ENCODE data around the gene GABRD.
"Not testable (repeated sequence)": the region's sequence is repeated elsewhere in the genome, so short reads cannot be mapped to it uniquely, and the experiment has no call there.

Gene GABRD

DNA sequence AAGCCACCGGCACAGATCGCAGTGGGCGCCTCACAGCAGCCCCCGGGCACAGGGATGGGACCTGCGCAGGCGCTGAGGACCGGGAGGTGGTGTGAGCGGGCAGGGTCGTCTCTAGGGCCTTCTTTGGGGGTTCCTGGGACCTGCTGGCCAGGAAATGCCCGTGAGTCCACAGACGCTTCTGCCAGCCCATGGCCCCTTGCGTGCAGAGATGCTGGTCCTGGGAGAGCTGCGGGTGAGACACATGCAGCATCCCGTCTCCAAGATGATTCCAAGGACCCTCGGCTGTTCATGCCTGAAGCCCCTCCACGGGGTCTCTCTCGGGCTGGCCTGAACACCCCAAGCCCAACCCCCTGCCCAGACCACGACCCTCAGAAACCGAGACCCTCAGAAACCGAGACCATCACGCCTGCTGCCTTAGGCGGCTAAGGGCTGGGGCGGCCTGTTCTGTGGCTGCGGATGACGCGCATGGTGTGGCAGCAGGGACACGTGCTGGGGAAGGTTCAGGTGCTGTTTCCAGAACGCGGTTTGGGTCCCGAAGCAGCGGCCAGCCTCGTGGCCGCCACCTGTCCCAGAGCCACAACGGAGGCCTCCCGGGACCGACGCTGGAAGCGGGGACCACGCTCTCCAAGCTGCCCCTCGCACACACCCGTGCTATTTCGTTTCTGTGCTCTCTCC, 38.5 kb upstream of the GABRD start:
- no peak overlapping the region for H3K4me2 ChIP-seq (ENCODE audit: insufficient read depth, low read length)
- H3K27ac ChIP-seq (ENCODE audit: low read length), result no peak overlapping the region
- no peak overlapping the region for H2AFZ ChIP-seq (ENCODE audit: low read depth, low read length)
- ATAC-seq (ENCODE audit: insufficient read depth, low read depth) (no peak), DNase-seq (no peak)
- H3K79me2 ChIP-seq (ENCODE audit: insufficient read depth, low read length), result no peaks in the 10 kb centered on the region
- peaks cover 14% of the 10 kb centered on the region for H3K9me3 ChIP-seq (ENCODE audit: insufficient read depth, low read length, severe bottlenecking)
- no peaks in the 10 kb centered on the region for H4K20me1 ChIP-seq (ENCODE audit: insufficient read depth, low read length)
- H3K27me3 ChIP-seq (ENCODE audit: insufficient read depth, low read length, poor library complexity), result no peaks in the 10 kb centered on the region
- no peaks in the 10 kb centered on the region for H3K36me3 ChIP-seq (ENCODE audit: insufficient read depth, low read length)
- no peak overlapping the region for H3K9ac ChIP-seq (ENCODE audit: low read depth, low read length)
- TF ChIP-seq, protein P1, sequence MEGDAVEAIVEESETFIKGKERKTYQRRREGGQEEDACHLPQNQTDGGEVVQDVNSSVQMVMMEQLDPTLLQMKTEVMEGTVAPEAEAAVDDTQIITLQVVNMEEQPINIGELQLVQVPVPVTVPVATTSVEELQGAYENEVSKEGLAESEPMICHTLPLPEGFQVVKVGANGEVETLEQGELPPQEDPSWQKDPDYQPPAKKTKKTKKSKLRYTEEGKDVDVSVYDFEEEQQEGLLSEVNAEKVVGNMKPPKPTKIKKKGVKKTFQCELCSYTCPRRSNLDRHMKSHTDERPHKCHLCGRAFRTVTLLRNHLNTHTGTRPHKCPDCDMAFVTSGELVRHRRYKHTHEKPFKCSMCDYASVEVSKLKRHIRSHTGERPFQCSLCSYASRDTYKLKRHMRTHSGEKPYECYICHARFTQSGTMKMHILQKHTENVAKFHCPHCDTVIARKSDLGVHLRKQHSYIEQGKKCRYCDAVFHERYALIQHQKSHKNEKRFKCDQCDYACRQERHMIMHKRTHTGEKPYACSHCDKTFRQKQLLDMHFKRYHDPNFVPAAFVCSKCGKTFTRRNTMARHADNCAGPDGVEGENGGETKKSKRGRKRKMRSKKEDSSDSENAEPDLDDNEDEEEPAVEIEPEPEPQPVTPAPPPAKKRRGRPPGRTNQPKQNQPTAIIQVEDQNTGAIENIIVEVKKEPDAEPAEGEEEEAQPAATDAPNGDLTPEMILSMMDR (IDR thresholded peaks at IDR 0.05; ENCODE audit: borderline replicate concordance, extremely low read depth, low read length, poor library complexity, severe bottlenecking), result no peak
- no peaks in the 10 kb centered on the region for H3K4me1 ChIP-seq (ENCODE audit: insufficient read depth, low read length)
- H3K4me3 ChIP-seq (ENCODE audit: low read depth in 1 of 2, low read length in 2 of 2), result no peak overlapping the region

DNA sequence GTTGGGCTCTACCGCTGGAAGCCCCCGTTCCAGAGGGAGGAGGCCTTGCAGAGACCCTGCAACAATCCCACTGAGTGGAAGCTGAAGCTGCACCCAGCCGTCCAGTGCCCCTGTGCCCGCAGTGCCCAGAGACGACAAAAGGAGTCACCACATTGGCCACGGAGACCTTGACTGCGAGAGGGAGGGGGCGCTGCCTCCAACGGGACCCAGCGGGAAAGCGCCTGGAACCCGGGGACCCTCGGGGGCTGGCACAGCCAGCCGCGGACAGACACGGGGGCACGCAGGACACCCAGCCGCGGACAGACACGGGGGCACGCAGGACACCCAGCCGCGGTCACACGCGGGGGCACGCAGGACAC, 38.0 kb upstream of the GABRD start:
- no peaks in the 10 kb centered on the region for H4K20me1 ChIP-seq (ENCODE audit: insufficient read depth, low read length)
- no peaks in the 10 kb centered on the region for H3K27me3 ChIP-seq (ENCODE audit: insufficient read depth, low read length, poor library complexity)

DNA sequence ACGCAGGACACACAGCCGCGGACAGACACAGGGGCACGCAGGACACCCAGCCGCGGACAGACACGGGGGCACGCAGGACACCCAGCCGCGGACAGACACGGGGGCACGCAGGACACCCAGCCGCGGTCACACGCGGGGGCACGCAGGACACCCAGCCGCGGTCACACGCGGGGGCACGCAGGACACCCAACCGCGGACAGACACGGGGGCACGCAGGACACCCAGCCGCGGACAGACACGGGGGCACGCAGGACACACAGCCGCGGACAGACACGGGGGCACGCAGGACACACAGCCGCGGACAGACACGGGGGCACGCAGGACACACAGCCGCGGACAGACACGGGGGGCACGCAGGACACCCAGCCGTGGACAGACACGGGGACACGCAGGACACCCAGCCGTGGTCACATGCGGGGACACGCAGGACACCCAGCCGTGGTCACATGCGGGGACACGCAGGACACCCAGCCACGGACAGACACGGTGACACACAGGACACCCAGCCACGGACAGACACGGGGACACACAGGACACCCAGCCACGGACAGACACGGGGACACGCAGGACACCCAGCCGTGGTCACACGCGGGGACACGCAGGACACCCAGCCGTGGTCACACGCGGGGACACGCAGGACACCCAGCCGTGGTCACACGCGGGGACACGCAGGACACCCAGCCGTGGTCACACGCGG, 37.4 kb upstream of the GABRD start:
- H3K27ac ChIP-seq (ENCODE audit: low read length); H3K4me2 ChIP-seq (ENCODE audit: insufficient read depth, low read length); ATAC-seq (ENCODE audit: insufficient read depth, low read depth); H3K27me3 ChIP-seq (ENCODE audit: insufficient read depth, low read length, poor library complexity); H3K4me3 ChIP-seq (ENCODE audit: low read depth in 1 of 2, low read length in 2 of 2); DNase-seq; H3K79me2 ChIP-seq (ENCODE audit: insufficient read depth, low read length); H3K9ac ChIP-seq (ENCODE audit: low read depth, low read length); H3K4me1 ChIP-seq (ENCODE audit: insufficient read depth, low read length); H2AFZ ChIP-seq (ENCODE audit: low read depth, low read length); H4K20me1 ChIP-seq (ENCODE audit: insufficient read depth, low read length); H3K36me3 ChIP-seq (ENCODE audit: insufficient read depth, low read length): not testable (repeated sequence)
- H3K9me3 ChIP-seq (ENCODE audit: insufficient read depth, low read length, severe bottlenecking), result peaks cover 14% of the 10 kb centered on the region

More for the DNA sequence above, 38.0 kb upstream of the GABRD start:
- H3K36me3 ChIP-seq (ENCODE audit: insufficient read depth, low read length), result no peaks in the 10 kb centered on the region
- TF ChIP-seq, protein P1 (IDR thresholded peaks at IDR 0.05; ENCODE audit: borderline replicate concordance, extremely low read depth, low read length, poor library complexity, severe bottlenecking), result no peak
- no peak for TF ChIP-seq EZH2 (IDR thresholded peaks at IDR 0.05; ENCODE audit: borderline replicate concordance, low read depth, low read length, severe bottlenecking)
- DNase-seq, result no peak
- no peak overlapping the region for H3K27ac ChIP-seq (ENCODE audit: low read length)
- H3K9me3 ChIP-seq (ENCODE audit: insufficient read depth, low read length, severe bottlenecking), result peaks cover 14% of the 10 kb centered on the region
- no peak for ATAC-seq (ENCODE audit: insufficient read depth, low read depth)
- no peaks in the 10 kb centered on the region for H3K79me2 ChIP-seq (ENCODE audit: insufficient read depth, low read length)
- no peak overlapping the region for H3K4me2 ChIP-seq (ENCODE audit: insufficient read depth, low read length)
- H3K9ac ChIP-seq (ENCODE audit: low read depth, low read length), result no peak overlapping the region
- no peaks in the 10 kb centered on the region for H3K4me1 ChIP-seq (ENCODE audit: insufficient read depth, low read length)
- H3K4me3 ChIP-seq (ENCODE audit: low read depth in 1 of 2, low read length in 2 of 2), result no peak overlapping the region
- H2AFZ ChIP-seq (ENCODE audit: low read depth, low read length), result no peak overlapping the region

DNA sequence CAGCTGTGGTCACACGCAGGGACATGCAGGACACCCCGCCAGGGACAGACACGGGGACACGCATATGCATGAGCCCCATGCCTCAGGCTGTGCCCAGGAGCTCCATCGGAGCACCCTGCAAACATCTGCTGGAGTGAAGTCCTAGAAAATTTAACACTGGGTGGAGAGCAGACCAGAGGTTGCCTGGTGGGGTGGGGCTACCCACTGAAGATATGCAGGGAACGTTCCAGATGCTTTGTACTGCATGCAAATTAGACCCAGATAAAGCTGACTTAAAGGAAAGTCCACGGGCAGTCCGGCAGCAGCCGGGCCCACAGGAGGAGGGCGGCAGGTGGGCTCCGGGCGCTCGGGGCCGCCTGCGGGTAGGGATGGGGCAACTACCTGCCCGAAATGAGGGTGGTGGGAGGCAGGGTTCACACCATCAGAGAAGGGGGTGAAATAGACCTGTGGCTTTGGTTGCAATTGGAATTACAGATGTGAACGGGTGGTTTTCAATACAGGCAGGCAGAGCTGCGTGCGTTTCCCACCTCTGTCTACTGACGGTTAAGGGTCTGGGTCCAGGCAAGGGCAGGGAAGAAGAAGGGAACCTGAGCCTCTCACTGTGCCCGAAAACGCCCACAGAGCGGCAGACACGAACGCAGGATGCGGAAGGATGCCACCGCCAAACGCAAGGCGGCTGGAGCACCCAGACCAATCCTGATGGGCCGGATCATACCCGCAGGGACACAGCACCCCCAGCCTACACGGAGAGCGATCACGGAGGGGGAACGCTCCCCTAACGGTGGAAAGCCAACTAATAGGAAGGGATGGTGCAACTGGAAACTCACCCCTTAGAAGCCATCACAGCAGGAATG, 36.5 kb upstream of the GABRD start:
- H3K4me1 ChIP-seq (ENCODE audit: insufficient read depth, low read length), result no peaks in the 10 kb centered on the region
- no peak overlapping the region for H3K4me2 ChIP-seq (ENCODE audit: insufficient read depth, low read length)
- TF ChIP-seq, protein P1 (IDR thresholded peaks at IDR 0.05; ENCODE audit: borderline replicate concordance, extremely low read depth, low read length, poor library complexity, severe bottlenecking), result no peak
- no peak for TF ChIP-seq EZH2 (IDR thresholded peaks at IDR 0.05; ENCODE audit: borderline replicate concordance, low read depth, low read length, severe bottlenecking)
- no peak overlapping the region for H2AFZ ChIP-seq (ENCODE audit: low read depth, low read length)
- no peak overlapping the region for H3K4me3 ChIP-seq (ENCODE audit: low read depth in 1 of 2, low read length in 2 of 2)
- H3K9me3 ChIP-seq (ENCODE audit: insufficient read depth, low read length, severe bottlenecking), result peaks cover 14% of the 10 kb centered on the region
- DNase-seq (no peak), ATAC-seq (ENCODE audit: insufficient read depth, low read depth) (no peak)
- no peak overlapping the region for H3K9ac ChIP-seq (ENCODE audit: low read depth, low read length)
- H3K79me2 ChIP-seq (ENCODE audit: insufficient read depth, low read length), result no peaks in the 10 kb centered on the region
- no peaks in the 10 kb centered on the region for H3K36me3 ChIP-seq (ENCODE audit: insufficient read depth, low read length)
- H3K27ac ChIP-seq (ENCODE audit: low read length), result no peak overlapping the region
- H4K20me1 ChIP-seq (ENCODE audit: insufficient read depth, low read length), result no peaks in the 10 kb centered on the region
- no peaks in the 10 kb centered on the region for H3K27me3 ChIP-seq (ENCODE audit: insufficient read depth, low read length, poor library complexity)
